ENCODE measurements around the gene SZRD1.

- TF ChIP-seq POLR2AphosphoS5 (IDR thresholded peaks at IDR 0.05; ENCODE audit: low read depth, low read length): peak; percentile 91
- peak; percentile 93 for TF ChIP-seq POLR2A (IDR thresholded peaks at IDR 0.05; ENCODE audit: low read depth, low read length)
Measured at GRCh38 chr1:16351994-16352841, 14.8 kb upstream of the SZRD1 start, which contains the start of gene FBXO42.

All from GM12891 (cell line).